ENCODE data around the gene CLCA2. TPM values are rescaled to one million over a fixed set of nuclear protein-coding genes. Genes with fewer than 3 reads are reported as not detected.

The CLCA2 gene
- polyA plus RNA-seq, 1 of the 3 experiments (the other 2 are of a cell fraction): 0.02 TPM

- POLR2A ChIA-PET: no interaction called here
These were observed 67.4 kb downstream of the CLCA2 start for GRCh38 chr1:86491171-86491950.

GRCh38 chr1:86498281-86498680, 74.3 kb downstream of the CLCA2 start:
- Histone ChIP-seq H3K27me3 (ENCODE audit: insufficient read depth) (peaks cover 5% of the 10 kb centered on the region; the same call in 1 of the 2 replicates), H3K9me3 (no peaks in the 10 kb centered on the region), H3K79me2 (ENCODE audit: insufficient read depth) (no peaks in the 10 kb centered on the region), H3F3A (replicated peaks; ENCODE audit: insufficient read depth) (peaks cover 6% of the 10 kb centered on the region), H3K4me3 (ENCODE audit: low read depth in 2 of 2, low read length in 1 of 2) (no peak overlapping the region), H3K9me2 (no peaks in the 10 kb centered on the region), H3K9ac (no peak overlapping the region), H2AFZ (ENCODE audit: low read depth) (no peak overlapping the region), H3K27ac (ENCODE audit: low read depth in 2 of 2, low read length in 1 of 2) (no peak overlapping the region), H3K4me2 (no peak overlapping the region), H4K20me1 (ENCODE audit: insufficient read depth) (no peaks in the 10 kb centered on the region), H3K4me1 (ENCODE audit: control insufficient read depth in 1 of 2, insufficient read depth in 2 of 2, low read depth in 1 of 2, low read length in 1 of 2) (no peaks in the 10 kb centered on the region; a peak in 1 of 4 replicates), H3K36me3 (replicated peaks in 1 of 2; ENCODE audit: control insufficient read depth in 1 of 2, insufficient read depth in 2 of 2, low read length in 1 of 2) (no peaks in the 10 kb centered on the region)
- ChIA-PET POLR2A (no interaction called here), CTCF (interaction anchor here (1.4 to 3.2 kb wide), 6 partner anchors 9 to 130 kb away, joined by 3 to 52 read pairs (median 6); no protein-coding TSS in a partner anchor)
- TF ChIP-seq GATA2 (CRISPR knock-in tag; IDR thresholded peaks at IDR 0.05): no peak
- no peak for TF ChIP-seq TAF1 (IDR thresholded peaks at IDR 0.05; ENCODE audit: borderline replicate concordance, low read depth, low read length)
- TF ChIP-seq EZH2phosphoT487 (IDR thresholded peaks at IDR 0.05; ENCODE audit: borderline replicate concordance, low read depth): no peak
- TF ChIP-seq MXI1 (IDR thresholded peaks at IDR 0.05; ENCODE audit: low read depth, low read length): no peak
- no peak for TF ChIP-seq NRF1 (IDR thresholded peaks at IDR 0.05; ENCODE audit: low read depth, low read length)
- TF ChIP-seq MEF2A (IDR thresholded peaks at IDR 0.05; ENCODE audit: borderline replicate concordance, low read depth): no peak
- no peak for TF ChIP-seq USF2 (IDR thresholded peaks at IDR 0.05; ENCODE audit: borderline replicate concordance, low read depth, low read length)
- TF ChIP-seq, protein P1, sequence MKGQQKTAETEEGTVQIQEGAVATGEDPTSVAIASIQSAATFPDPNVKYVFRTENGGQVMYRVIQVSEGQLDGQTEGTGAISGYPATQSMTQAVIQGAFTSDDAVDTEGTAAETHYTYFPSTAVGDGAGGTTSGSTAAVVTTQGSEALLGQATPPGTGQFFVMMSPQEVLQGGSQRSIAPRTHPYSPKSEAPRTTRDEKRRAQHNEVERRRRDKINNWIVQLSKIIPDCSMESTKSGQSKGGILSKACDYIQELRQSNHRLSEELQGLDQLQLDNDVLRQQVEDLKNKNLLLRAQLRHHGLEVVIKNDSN (IDR thresholded peaks at IDR 0.05; ENCODE audit: borderline replicate concordance, low read depth): no peak
- TF ChIP-seq YY1 (IDR thresholded peaks at IDR 0.05; ENCODE audit: low read depth): no peak
- TF ChIP-seq TCF12 (IDR thresholded peaks at IDR 0.05): no peak
- no peak for TF ChIP-seq SIN3A (IDR thresholded peaks at IDR 0.05; ENCODE audit: borderline replicate concordance, low read depth, low read length)
- TF ChIP-seq GABPA (IDR thresholded peaks at IDR 0.05; ENCODE audit: low read depth): no peak
- TF ChIP-seq EP300 (IDR thresholded peaks at IDR 0.05; ENCODE audit: borderline replicate concordance in 1 of 2, low read depth in 1 of 2, low read length in 1 of 2): no peak
- no peak for DNase-seq
- WGBS (ENCODE audit: low lambda C conversion rate): 15% methylated on average over 3 of the region's 3 CpGs

More at GRCh38 chr1:86491171-86491950, 67.4 kb downstream of the CLCA2 start:
- Histone ChIP-seq H2AFZ (ENCODE audit: low read depth) (no peak overlapping the region), H3K4me2 (no peak overlapping the region), H3K9me2 (no peaks in the 10 kb centered on the region), H3K27ac (ENCODE audit: low read depth in 2 of 2, low read length in 1 of 2) (no peak overlapping the region), H3K4me1 (ENCODE audit: control insufficient read depth in 1 of 2, insufficient read depth in 2 of 2, low read depth in 1 of 2, low read length in 1 of 2) (no peaks in the 10 kb centered on the region; a peak in 1 of 4 replicates), H3K9me3 (no peaks in the 10 kb centered on the region), H3K36me3 (replicated peaks in 1 of 2; ENCODE audit: control insufficient read depth in 1 of 2, insufficient read depth in 2 of 2, low read length in 1 of 2) (no peaks in the 10 kb centered on the region), H3K4me3 (ENCODE audit: low read depth in 2 of 2, low read length in 1 of 2) (no peak overlapping the region), H3F3A (replicated peaks; ENCODE audit: insufficient read depth) (no peaks in the 10 kb centered on the region), H4K20me1 (ENCODE audit: insufficient read depth) (no peaks in the 10 kb centered on the region), H3K9ac (no peak overlapping the region), H3K27me3 (ENCODE audit: insufficient read depth) (peaks cover 3% of the 10 kb centered on the region; the same call in 1 of the 2 replicates), H3K79me2 (ENCODE audit: insufficient read depth) (no peaks in the 10 kb centered on the region)
- 42% methylated on average over 2 of the region's 2 CpGs for WGBS (ENCODE audit: low lambda C conversion rate)
- no peak for DNase-seq
- TF ChIP-seq RAD21 (IDR thresholded peaks at IDR 0.05; ENCODE audit: low read length) (no peak), SMC3 (IDR thresholded peaks at IDR 0.05; ENCODE audit: low read depth, low read length) (no peak), NFIC (IDR thresholded peaks at IDR 0.05; ENCODE audit: borderline replicate concordance) (no peak), FOXJ3 (CRISPR knock-in tag; IDR thresholded peaks at IDR 0.05) (no peak), USF2 (IDR thresholded peaks at IDR 0.05; ENCODE audit: borderline replicate concordance, low read depth, low read length) (no peak), YY1 (IDR thresholded peaks at IDR 0.05; ENCODE audit: low read depth) (no peak), ELF1 (IDR thresholded peaks at IDR 0.05) (no peak), FOSL2 (IDR thresholded peaks at IDR 0.05; ENCODE audit: borderline replicate concordance, low read depth) (no peak), MEF2A (IDR thresholded peaks at IDR 0.05; ENCODE audit: borderline replicate concordance, low read depth) (no peak), NRF1 (IDR thresholded peaks at IDR 0.05; ENCODE audit: low read depth, low read length) (no peak), MXI1 (IDR thresholded peaks at IDR 0.05; ENCODE audit: low read depth, low read length) (no peak)
- CTCF ChIA-PET: interaction anchor here (0.8 to 5.9 kb wide), 4 partner anchors 8 to 31 kb away, joined by 3 to 52 read pairs (median 3); no protein-coding TSS in a partner anchor

Measured in SK-N-SH (cell line).